GM18526 (cell line): ENCODE results near the gene CCPG1.
A peak's percentile ranks its signal among the peaks of the same experiment; 100 is the strongest.

Source experiments
- POLR2A ChIP-seq: IDR thresholded peaks from 3 replicates; pipeline ENCODE4 v1.6.1; 2011; ENCODE audit not compliant: insufficient read length; ENCODE audit errors: extremely low read depth

The CCPG1 gene, protein sequence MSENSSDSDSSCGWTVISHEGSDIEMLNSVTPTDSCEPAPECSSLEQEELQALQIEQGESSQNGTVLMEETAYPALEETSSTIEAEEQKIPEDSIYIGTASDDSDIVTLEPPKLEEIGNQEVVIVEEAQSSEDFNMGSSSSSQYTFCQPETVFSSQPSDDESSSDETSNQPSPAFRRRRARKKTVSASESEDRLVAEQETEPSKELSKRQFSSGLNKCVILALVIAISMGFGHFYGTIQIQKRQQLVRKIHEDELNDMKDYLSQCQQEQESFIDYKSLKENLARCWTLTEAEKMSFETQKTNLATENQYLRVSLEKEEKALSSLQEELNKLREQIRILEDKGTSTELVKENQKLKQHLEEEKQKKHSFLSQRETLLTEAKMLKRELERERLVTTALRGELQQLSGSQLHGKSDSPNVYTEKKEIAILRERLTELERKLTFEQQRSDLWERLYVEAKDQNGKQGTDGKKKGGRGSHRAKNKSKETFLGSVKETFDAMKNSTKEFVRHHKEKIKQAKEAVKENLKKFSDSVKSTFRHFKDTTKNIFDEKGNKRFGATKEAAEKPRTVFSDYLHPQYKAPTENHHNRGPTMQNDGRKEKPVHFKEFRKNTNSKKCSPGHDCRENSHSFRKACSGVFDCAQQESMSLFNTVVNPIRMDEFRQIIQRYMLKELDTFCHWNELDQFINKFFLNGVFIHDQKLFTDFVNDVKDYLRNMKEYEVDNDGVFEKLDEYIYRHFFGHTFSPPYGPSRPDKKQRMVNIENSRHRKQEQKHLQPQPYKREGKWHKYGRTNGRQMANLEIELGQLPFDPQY

DNA sequence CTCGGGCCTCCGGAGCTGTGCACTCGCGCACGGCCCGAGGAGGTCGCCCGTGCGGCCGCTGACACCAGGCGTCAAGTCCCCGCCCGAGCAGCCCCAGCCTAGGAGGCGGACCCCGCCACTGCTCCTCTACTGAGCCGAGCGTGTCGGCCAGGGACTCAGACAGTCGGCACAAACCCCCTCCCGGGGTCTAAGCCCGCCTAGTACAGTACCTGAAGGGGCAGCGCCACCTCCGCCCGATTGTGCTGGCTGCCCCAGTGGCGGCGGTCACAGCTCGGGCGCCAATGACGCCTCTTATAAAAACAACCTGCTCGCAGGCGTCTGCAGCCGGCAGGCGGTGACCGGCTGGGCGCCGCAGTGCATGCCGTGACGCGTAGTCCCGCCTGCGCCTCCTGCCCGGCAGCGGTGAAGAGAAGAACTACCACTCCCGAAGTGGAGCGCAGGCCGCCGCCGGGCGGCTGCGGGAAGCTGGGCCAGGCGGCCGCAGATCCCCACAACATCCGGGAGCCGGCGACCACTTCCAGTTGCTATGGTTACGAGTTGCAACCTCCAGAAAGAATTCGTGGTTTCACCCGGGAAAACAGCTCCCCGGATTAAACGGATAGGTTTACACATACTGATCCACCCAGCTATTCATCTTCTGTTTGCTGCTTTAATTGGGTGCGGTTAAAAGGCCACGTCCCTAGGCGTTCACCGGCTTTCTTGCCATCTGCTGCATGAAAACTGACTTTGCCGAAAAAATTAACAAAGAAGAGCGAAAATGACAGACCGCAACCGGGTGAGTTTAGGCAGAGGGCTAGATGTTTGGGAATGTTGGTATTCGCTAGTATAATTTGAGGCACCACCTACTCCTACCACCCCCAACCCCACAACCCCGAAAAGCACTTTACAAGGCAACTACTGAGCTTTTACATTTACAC, at the start of gene CCPG1, which contains the start of gene PIERCE2:
TSS of gene CCPG1 (minus strand) at position 348 of the 917 bp plus-strand sequence. CDS start 18,935 bp downstream, outside the sequence.
TSS of gene PIERCE2 (plus strand) at position 484 of the 917 bp plus-strand sequence. CDS start at position 758, 274 bp downstream.
- peak; percentile 73 for TF ChIP-seq POLR2A

GRCh38 chr15:55457401-55458022, 49.4 kb upstream of the CCPG1 start:
- TF ChIP-seq POLR2A = no peak

GRCh38 chr15:55434989-55435825, 27.0 kb upstream of the CCPG1 start:
- TF ChIP-seq POLR2A = no peak

DNA sequence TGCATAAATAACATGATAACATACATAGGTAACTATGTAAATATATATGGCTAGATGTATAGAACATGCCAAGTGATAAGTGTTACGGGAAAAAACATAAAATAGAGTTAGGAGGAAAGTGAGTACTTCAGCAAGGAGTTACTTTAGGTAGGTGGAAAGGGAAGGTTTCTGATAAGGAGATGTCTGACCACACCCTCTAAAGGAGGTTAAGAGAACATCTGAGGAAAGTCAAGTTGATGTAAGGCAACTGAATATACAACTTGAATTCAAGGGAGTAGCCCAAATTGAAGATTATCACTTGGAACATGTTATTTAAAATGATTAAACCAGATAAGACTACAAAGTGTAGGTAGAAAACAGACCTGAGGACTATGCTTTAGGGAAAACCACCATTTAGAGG, 13.9 kb upstream of the CCPG1 start:
- TF ChIP-seq POLR2A = no peak

DNA sequence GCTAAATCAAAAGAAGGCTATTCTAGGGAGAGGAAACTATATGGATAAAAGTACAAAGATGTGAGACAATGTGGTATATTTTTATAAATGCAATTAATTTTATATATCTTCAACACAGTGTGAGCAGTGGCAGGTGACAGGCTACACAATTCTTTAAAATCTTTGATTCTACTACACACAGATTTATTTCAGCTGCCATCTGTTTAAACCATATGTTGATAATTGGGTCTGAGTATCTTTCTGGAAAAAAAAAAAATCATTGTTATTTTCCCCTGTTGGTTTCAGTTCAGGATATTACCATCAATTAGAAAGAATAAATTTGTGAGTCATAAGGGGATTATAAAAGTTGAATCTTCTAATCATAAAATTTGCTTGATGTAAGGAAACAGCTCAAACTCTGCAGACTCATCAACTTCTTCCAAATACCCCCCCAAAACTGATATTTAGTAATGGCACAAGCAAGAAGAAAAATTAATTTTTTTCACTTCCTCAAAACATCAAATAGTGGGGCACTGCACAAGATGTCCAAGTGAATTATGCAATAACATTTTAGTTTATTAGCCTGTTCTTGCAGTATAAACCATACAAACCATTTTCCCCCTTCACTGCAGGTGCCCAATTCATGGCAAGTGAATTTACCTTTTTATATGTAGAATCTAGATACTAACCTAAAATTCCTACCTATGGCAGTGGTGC, 12.2 kb upstream of the CCPG1 start:
- TF ChIP-seq POLR2A = no peak

DNA sequence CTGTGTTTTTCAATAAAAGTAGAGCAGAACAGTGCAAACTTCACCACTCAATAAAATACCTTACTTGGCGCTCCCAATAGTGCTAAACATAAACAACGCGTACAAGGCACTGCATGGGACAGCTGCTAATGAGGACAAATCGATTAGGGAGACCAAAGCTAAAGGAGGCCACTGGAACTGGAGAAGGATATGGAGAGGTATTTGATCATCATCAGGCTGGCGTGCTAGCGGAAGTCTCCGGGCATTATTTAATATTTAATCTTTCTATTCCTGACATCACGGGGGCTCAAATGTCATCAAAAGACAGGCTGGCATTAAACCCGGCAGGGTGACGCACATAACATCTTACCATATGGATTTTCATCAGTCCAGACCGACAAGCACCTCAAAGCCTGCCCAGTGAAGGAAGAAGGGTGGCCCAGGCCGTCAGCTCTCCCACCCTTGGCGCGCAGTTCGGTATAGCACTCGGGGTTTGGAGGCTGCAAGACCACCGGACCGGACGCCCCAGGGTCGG, 604 bp downstream of the CCPG1 start:
- no peak for TF ChIP-seq POLR2A

- no peak for TF ChIP-seq POLR2A
Observed at GRCh38 chr15:55403531-55403930, 4.6 kb downstream of the CCPG1 start.

- no peak for TF ChIP-seq POLR2A
Observed at GRCh38 chr15:55402707-55403106, 5.5 kb downstream of the CCPG1 start.

- TF ChIP-seq POLR2A = no peak
Observed at GRCh38 chr15:55401786-55402246, 6.3 kb downstream of the CCPG1 start.

DNA sequence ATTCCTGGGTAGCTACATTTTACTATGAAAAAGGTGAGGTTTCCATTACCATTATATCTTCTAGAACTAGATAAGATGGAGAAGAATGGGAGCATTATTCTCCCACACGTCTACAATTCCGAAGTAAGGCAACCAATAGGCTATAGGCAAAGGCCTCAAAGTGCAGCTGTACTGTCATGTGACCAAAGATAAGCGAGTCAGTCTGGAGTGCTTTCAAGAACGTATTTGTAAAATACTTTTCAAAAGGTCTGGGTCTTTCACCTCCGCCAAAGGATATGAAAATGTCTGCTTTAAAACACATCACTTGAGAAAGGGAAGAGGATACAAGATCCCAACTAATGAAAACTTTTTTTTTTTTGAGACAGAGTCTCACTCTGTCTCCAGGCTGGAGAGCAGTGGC, 9.9 kb downstream of the CCPG1 start:
- TF ChIP-seq POLR2A = no peak

- TF ChIP-seq POLR2A = no peak
Observed at GRCh38 chr15:55394694-55395093, 13.5 kb downstream of the CCPG1 start.

- TF ChIP-seq POLR2A = no peak
Observed at GRCh38 chr15:55389264-55389607, 18.9 kb downstream of the CCPG1 start.

- no peak for TF ChIP-seq POLR2A
Observed at GRCh38 chr15:55387027-55387426, 21.1 kb downstream of the CCPG1 start.
